ENCODE results near the gene REEP1.

The REEP1 gene

DNA sequence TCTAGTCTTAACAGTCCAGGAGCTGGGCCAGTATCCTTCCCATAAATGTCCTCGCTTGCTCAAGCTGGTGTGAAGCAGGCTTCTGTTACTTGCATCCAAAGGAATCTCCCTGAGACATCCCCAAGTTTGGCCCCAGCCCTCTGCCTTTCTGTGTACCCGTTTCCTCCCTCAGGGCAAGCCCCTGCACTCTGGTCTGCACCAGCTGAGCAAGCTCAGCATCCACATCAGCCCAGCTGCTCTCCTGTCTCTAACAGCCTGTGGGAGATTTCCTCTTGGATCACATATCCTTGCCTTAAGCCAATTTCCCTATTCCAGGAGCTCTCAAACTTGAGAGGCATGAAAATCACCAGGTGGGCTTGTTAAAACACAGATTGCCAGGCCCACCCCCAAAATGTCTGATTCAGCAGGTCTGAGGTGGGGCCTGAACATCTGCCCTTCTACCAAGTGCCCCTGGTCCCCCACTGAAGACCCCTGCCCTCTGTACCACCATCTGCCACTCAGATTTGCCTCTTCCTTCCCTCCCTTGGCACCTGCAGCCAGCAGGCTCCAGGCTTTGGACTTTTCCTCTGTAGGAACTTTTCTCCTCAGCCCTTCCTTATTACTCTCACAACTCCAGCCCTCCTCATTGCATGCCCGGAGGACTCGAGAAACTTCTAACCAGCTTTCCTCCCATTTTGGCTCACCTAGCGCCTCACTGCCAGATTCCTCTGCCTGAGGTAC is 32.1 kb downstream of the REEP1 start:
- DNase-seq = no peak

DNA sequence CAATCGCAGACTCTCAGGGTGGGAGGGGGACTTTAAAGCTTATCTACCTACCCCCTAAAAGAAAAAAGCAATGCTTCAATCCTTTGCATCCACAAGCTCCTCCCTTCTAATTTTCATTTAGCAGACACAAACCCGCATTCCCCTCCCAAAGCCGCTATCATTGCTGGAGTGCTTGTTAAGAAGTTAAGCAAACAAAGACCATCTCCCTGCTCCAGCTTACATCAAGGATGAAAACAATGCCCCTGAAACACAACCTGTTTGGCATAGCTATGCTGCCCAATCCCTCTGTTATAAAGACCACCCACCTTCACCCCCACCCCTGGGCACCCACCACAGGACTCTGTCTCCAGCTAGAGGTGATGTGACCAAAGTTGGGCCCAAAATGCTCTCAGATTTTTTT is 33.0 kb downstream of the REEP1 start:
- DNase-seq = no peak

DNA sequence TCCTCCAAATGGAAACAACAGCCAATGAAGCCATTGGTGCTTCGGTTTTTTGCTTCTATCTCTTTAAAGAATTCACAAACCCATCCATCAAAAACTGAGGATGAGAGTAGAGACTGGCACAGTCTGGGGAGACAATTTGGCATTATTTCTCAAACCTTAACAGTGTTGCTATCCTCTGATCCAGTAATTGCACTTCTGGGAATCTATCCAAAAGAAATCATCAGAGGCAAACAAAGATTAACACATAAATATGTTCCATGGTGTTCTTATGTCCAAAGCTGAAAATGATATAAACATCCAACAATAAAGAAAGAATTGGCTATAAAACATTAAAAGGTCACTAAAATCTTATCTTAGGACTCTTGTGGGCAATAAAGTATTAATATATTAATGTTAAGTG is 35.1 kb downstream of the REEP1 start:
- DNase-seq = no peak

DNA sequence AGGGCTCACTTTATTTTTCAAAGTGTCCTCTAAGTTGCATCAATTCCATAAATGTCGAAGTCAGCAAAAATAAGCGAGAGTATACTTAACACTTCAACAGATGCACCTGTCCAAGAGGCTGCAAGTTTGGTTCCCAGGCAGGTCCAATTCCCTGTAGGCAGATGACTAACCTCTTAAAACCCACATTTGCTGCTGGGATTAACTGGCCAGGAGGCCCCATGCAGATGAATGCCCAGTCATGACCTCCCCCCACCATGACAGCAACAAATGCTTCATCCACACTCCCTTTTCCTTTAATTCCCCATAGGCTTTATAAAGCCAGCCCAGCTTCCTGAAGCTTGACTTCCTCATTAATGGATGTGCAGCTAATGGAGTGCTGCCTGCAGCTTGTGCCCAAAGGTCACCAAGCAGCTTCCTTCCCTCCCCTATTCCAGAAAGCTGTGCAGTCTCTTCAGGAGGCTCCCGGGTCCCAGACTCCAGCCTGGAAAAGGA is 35.7 kb downstream of the REEP1 start:
- DNase-seq = no peak

DNA sequence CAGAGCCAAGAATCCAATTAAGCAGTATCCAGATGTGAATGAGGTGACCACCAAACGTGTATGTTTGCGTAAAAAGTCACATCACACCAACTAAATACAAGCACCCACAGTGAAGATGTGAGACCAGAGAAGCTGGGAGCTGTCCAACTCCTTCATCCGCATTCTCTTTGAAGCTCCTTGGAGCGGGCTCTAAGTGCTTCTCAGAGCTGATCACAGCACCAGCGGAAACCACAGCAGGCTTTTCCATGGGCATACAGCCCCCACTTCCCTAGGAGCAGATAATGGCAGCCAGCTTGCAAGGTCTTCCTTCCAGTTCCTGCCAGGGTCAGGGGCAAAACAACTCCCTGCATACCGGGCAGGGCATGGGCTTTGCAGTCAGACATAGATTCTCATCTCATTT is 36.4 kb downstream of the REEP1 start:
- DNase-seq = no peak

DNA sequence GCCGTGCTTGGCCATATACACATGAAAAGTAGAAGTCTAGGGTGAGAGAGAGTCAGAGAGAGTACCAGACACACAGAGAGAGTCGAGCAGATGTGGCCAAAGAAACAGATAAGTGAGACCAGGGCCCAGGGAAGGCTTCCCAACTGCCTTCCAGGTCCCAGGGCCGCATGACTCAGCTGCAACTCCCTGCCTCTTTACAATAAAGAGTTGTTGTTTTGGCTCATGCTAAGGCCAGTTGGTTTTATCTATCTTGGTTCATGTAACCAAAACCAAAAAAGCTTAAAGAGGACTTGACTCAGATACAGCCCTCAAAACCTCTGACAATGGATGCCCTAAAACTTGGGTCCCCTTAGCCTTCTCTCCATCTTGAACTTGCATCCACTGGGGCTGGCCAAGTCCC is 36.9 kb downstream of the REEP1 start:
- no peak for DNase-seq

DNA sequence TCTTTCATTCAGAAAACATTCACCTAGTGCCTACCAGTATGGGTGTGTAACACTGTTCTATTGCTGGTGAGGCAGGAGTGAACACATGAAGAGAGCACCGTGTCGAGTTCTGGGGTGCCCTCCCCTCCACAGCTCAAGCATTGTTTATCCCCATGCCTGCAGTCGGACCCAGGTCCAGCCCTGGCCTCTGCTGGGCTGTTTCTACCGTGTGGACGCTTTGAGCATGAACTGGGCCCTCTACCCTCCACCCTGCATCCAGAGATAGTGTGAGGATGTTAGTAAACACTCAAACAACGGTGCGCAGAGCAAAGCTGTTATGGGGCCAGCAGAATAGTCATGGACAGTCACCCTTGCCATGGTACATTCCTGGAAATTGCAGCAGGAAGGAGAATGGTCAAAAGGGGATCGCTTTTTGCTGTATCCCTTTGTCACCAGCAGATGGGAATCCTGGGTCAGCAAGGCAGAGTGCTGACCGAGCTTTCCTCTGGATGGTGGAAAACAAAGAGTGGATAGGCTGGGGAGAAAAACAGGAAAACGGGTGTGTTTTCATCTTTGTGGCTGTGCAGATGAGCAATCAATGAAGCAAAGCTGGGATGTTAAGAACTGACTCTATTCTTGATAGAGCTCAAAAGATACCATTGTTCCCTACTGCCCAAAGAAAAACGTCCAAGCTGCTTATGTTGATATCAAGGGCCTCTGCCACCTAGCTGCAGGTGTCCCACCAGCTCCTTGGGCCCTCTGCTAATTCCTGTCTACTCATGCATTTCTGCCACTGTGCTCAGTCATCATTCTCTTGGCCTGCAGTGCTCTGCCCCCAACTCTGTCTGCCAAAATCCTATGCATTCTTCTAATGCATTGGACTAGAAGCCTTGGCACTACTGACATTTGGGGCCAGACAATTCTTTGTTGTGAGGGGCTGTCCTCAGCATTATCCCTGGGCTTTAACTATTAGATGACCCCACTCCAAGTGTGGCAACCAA is 38.7 kb downstream of the REEP1 start:
- DNase-seq = no peak

DNA sequence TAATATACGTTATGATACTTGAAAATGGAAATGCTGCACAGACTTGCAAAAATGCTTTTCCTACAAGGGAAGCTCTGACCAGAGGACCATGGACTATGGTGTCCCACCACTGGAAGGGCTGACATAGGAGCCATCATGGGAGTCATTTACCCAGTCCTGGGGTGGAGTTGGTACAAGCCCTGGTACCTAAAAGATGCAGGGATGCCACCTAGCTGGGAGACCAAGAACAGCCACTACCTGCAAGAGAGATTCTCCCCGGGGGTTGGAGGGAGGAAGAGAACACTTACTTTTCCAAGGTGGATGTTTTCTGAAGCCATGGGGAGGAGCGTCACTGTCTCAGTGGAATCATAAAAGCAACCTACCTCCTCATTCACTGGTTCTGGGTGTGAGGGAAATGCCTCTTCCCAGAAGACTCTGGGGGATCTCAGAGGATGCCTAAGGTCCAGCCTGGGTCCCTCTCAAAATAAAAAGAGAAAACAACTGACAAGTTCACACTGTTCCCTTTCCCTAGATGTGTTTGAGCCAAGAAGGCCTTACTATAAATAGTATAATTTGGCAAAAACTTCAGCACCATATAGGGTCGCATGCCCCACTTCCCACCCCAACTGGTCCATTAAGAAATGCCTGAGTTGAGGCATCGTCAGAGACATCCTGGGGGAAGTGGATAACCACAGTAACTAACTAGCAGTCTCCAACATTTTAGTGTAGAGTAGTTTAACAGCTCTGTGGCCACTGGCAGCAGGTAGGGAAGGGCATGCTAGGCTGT is 39.9 kb downstream of the REEP1 start:
- no peak for DNase-seq

DNA sequence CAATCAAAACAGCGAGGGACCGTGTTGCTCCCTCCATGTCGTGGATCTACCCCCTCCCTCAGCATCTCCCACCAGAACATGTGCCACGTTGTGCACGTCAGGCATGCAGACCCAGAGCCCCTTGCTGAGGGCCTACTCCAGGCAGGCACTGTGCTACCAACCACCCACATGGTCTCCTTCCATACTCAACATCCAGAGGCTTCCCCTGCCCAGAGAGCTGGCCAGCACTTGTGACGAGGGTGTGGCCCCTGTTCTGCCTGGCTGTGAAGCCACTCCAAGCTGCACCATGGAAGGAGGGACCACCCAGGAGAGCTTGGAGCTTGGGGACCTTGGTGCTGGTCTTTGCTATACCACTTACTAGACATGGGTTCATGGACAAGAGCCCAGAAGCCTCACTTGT is 40.5 kb downstream of the REEP1 start:
- no peak for DNase-seq

DNA sequence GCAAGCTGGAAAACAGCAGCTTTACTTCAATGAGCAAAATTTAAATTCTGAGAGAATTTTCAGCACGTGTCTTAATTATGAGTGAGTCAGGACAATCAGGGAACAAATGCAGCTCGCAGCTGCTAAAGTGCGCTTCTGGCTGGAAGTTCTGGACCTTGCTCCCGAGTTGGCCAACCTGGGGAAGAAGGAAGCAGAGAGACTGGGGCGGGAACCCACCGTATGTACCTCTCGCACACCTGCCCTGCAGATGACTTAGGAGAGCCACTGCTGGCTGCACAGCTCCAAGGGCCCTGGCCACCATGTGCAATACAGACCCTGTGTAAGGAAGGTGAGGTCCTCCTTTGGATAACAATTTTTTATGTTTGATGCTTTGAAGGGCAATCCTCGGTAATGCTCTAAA is 42.4 kb downstream of the REEP1 start:
- DNase-seq = no peak

DNA sequence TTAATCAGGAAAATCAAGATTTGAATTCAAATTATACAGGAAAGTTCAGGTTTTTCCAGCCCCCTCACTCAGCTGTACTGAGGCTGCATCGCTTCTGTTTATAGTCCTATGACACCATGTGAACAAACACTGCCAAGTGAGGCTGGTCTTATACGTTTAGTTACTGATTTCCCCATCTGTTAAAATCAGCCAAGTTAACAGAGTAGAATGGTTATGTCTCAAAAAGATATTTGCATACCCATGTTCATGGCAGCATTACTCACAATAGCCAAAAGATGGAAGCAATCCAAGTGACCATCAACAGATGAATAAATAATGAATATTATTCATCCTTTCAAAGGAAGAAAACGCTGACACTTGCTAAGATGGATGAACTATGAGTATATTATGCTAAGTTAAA is 43.8 kb downstream of the REEP1 start:
- no peak for DNase-seq

DNA sequence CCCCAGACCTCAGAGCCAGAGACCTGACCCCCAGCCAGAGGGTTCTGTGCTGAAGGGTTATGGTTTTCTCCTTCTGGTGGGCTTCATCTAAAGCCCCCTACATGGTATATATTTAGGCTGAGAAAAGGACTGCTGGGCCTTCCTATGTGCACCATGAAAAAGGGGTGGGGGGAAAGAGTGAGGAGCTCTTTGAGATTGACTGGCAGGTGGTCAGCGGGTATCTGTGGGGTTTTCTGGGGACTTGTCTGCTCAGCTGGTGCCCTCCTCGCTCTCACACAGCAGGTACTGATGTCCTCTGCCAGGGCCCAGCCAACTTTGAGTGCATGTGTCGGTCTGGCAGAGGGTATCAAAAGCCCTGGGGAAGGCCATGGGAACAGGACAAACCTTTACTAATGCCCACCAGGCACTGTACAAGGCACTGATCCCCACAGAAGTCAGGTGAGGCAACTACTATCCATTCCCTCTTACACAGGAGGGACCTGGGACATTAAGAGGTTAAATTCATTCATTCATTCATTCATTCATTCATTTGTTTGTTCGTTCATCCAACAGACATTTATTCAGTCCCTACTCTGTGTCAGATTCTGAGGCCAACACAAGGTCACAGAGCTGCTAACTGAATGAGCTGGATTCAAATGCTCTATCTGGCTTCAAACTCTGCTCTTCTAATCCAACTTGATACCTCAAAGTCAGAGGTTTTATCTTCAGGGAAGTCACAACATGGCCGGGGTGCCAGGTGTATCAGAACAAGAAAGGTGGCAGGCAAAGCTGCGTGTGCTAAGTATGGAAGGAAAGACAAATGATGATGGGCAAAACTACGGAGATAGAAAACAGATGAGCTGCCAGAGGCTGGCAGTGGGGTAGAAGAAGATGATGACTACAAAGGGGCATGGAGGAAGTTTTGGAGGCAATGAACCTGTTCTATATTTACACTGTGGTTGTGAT is 44.6 kb downstream of the REEP1 start:
- DNase-seq = no peak

DNA sequence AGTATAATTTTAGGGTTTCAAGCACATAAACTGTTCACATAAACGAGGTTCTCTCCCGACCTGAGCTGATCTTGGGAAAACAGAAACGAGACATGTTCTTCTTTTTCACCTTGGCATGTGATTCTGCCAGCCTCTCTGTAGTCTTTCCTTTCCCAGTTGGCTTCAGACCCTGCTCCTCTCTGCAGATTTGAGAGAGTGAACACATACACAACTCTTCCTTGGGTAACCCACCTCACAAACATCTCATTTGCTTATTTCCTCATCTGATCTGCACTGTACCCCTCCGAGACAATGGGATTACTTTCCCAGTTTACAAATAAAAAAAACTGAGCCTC is 46.1 kb downstream of the REEP1 start:
- no peak for DNase-seq

DNA sequence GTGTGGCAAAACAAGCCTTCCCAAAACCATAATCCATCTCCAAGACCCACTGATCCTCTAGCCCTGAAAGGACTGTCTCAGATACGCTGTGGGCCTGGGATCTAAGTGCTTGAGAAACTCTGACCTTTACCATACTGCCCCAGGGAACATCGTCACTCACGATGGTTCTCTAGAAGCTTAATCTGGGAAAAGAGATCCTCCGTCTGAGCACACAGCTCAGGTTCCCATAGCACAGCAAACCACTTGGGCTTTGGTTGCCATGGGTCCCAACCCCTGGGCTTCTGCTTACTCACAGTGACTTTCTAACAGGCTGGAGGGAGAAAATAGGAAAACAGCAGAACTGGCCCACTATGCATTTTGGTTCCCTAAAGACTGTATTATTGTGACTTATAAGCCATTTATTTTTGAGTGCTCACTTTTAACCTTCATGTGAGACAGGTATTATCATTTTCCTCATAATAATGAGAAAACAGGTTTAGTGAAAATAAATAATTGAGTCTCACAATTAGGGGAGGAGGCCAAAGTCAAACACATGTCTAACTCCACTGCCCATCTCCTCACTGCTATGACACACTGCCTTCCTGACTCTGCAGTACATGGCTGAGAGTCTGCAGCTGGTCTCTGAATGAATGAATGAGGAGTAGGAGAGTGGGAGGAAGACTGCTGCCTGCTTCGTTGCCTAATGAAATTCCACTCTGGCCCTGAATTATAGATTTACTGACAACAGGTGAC is 46.7 kb downstream of the REEP1 start:
- no peak for DNase-seq

DNA sequence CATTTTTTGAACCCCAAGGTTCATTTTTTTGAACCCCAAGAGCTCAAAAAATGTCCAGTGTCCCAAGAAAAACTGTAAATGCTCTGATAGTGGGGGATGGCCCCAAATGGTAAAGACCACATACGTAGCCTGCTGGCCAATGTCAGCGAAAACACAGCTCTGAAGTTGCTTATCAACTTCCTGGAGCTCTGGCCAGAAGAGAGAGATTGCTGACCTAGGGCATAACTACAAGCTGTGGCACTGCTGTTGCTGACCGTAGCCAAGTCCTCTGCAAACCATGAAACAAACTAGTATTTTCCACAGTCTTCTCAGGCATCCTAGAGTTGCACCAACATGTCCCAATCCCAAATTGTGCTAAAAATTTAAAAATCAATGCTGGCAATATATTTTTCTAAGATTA is 50.9 kb downstream of the REEP1 start:
- DNase-seq = no peak

DNA sequence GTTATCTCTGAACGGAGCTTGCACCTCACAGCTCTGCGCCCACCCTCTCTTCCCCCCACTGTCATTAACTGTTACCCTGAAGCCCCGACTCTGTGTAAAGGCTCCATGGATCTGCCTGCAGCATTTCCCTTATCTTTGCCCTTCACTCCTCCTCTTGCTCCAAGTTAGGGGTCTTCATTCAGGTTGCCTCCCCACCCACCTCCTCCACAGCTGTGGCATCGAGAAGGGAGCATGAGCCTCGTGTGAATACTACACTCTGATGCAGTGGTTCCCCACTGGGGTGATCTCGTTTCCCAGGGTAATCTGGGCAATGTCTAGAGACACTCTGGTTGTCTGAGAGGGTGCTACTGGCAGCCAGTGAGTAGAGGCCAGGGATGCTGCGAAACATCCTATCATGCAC is 51.4 kb downstream of the REEP1 start:
- no peak for DNase-seq

DNA sequence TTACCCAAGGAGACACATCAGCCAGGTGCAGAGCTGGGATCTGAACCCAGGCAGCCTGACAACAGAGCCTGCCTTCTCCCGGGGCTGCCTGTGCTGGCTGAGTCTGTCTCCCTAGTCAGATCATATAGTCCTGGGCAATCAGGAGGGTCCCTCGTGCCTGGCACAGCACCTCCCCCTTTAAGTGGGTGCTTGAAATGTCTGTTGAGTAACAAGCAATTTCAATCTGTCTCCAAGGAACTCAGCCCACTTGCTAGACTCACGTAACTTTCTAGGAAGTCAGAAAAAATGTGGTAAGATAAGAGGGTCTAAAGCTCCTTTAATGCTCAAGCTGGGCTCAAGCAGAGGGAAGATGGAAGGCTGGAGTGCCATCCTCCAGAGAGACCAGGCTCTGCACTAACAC is 51.9 kb downstream of the REEP1 start:
- no peak for DNase-seq

DNA sequence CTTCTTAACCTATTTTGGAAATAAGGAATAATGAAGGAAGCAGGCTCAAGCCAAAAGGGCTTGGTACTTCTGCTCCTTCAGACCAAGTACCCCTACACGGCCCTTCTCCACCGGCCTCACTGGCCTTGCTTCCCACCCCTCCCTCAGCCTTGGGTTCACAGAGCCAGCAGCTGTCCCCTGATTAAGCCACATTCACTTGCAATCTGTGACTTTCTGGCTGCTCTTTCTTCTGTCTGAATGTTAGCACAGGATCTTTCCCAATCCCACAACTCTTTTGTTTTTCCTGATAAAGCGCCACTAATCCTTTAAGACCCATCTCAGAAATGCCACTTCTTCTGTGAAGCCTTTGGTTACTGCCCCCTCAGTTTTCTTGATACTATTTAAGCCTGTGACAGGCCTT is 52.4 kb downstream of the REEP1 start:
- DNase-seq = no peak

DNA sequence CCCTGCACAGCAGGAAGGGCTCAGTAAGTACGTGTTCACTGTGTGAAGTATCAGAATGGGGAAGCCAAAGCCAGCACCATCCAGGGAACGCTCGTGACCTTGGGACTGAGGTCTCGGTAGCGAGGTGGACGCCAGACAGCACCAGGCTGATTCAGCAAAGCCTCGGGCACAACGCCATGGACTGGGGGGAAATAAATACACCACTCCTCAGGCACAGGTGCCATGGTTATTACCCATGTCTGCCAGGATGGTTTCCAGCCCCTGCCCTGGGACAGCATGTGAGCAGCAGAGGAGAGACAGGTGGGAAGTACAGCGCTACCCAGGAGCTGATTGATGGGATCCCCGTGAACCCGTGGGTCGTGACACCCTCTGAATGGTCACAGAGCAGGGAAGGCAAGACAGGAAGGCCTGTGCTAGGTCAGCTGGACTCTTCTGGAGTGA is 53.0 kb downstream of the REEP1 start:
- no peak for DNase-seq

DNA sequence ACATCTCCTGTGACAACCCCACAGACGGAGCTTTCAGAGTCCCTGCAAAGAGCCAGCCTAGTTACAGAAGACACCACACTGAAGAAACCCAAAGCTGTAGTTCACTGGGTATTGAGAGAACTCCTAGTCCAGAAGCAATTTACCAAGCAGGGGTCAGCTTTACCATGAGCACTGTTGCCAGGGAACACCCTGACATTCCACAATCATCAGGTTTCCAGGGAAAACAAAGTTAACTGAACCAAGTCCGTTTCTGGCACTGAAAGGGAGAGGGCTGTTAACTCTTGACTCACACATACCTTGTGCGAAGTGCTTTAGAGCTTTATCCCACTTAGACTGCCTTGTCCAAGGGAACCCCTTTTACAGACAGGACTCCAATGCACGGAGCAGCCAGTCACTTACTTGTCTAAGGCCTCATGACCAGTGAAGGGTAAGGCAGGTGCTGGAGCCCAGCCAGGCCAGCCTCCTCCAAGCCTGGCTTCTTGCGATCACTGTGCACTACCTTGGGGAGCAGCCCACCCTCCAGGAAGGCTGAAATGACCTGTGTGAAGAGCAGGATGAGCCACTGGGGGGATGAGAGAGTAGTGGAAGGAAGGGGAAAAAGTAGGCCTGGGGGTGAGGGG is 53.9 kb downstream of the REEP1 start:
- DNase-seq = no peak

DNA sequence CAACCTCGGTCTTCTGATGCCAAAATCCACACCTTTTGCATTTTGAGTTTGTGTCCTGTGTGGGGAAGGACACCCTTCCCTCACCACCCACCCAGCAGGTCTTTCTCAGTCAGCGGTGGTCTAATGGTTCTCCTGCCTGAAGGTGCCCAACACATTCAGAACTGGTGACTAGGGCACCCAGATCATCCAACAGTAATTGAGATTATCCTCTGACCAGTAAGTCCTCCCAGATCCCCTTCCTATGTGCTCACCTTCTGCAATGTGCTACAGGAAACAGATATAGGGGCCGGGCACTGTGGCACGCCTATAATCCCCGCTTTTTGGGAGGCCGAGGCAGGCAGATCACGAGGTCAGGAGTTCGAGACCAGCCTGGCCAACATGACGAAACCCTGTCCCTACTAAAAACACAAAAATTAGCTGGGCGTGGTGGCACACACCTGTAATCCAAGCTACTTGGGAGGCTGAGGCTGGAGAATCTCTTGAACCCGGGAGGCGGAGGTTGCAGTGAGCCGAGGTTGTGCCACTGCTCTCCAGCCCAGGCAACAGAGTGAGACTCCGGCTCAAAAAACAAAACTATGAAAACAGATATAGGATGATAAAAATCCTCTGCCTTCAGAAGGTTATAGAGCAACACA is 56.2 kb downstream of the REEP1 start:
- no peak for DNase-seq
